Endothelial cell (in vitro differentiated cells): Measurements from ENCODE around the gene CDK5RAP1. TPM values are rescaled to one million over a fixed set of nuclear protein-coding genes. Genes with fewer than 3 reads are reported as not detected.

Experiments
- DNase-seq: peaks from one replicate; pipeline ENCODE4 v3.0.0; 2021; ENCODE audit warnings: low spot score
- H3K27ac Mint-ChIP-seq: one replicate; pipeline ENCODE4 v1.8.0; 2021; ENCODE audit warnings: mixed read lengths, inconsistent platforms; ENCODE audit not compliant: unreplicated experiment
- H3K27me3 Mint-ChIP-seq: one replicate; pipeline ENCODE4 v1.8.0; 2021; ENCODE audit warnings: mild to moderate bottlenecking, moderate library complexity, mixed read lengths, inconsistent platforms; ENCODE audit not compliant: unreplicated experiment
- H3K36me3 Mint-ChIP-seq: one replicate; pipeline ENCODE4 v1.8.0; 2021; ENCODE audit warnings: mild to moderate bottlenecking, low read depth, mixed read lengths, inconsistent platforms; ENCODE audit not compliant: unreplicated experiment
- H3K4me1 Mint-ChIP-seq: one replicate; pipeline ENCODE4 v1.8.0; 2021; ENCODE audit warnings: mild to moderate bottlenecking, mixed read lengths, inconsistent platforms; ENCODE audit not compliant: unreplicated experiment
- H3K4me3 Mint-ChIP-seq: one replicate; pipeline ENCODE4 v1.8.0; 2021; ENCODE audit warnings: mild to moderate bottlenecking, mixed read lengths, inconsistent platforms; ENCODE audit not compliant: unreplicated experiment
- H3K9me3 Mint-ChIP-seq: one replicate; pipeline ENCODE4 v1.8.0; 2021; ENCODE audit warnings: mixed read lengths, inconsistent platforms; ENCODE audit not compliant: unreplicated experiment
- CTCF ChIP-seq: fragments of 200-600 bp; sonication (generic); IDR thresholded peaks from one replicate; pipeline ENCODE4 v1.5.0; 2021; ENCODE audit warnings: antibody characterized with exemption; ENCODE audit not compliant: unreplicated experiment
- total RNA-seq: library from RNA; stranded (reverse); fragmentation: NEBNext Ultra II Directional; extraction: Animal tissue kit (Norgen Biotek cat#: 25700); gene quantifications from one replicate; pipeline ENCODE4 v1.2.1, GENCODE V29; 2021; ENCODE audit not compliant: unreplicated experiment

Gene CDK5RAP1
- total RNA-seq, 1 donor from 2014 or later, result 42.7 TPM

- Mint-ChIP-seq H3K9me3 (no peaks in the 10 kb centered on the region), H3K27me3 (peaks cover 5% of the 10 kb centered on the region), H3K36me3 (peaks cover 3% of the 10 kb centered on the region), H3K4me1 (no peaks in the 10 kb centered on the region), H3K4me3 (no peak overlapping the region), H3K27ac (no peak overlapping the region)
- no peak for TF ChIP-seq CTCF
- DNase-seq, result no peak
Observed at GRCh38 chr20:33352258-33353012, 48.9 kb downstream of the CDK5RAP1 start.

- H3K27ac Mint-ChIP-seq, result no peak overlapping the region
- no peaks in the 10 kb centered on the region for H3K9me3 Mint-ChIP-seq
- no peak for TF ChIP-seq CTCF
Observed at GRCh38 chr20:33351696-33352095, 49.6 kb downstream of the CDK5RAP1 start.

GRCh38 chr20:33349493-33349892 lies 51.8 kb downstream of the CDK5RAP1 start:
- H3K4me3 Mint-ChIP-seq, result no peak overlapping the region
- no peaks in the 10 kb centered on the region for H3K9me3 Mint-ChIP-seq
- DNase-seq, result no peak
- H3K36me3 Mint-ChIP-seq, result peaks cover 3% of the 10 kb centered on the region
- no peak overlapping the region for H3K27ac Mint-ChIP-seq
- no peak for TF ChIP-seq CTCF
- no peaks in the 10 kb centered on the region for H3K4me1 Mint-ChIP-seq
- H3K27me3 Mint-ChIP-seq, result peaks cover 5% of the 10 kb centered on the region

More at GRCh38 chr20:33351696-33352095, 49.6 kb downstream of the CDK5RAP1 start:
- Mint-ChIP-seq H3K36me3 (peaks cover 3% of the 10 kb centered on the region), H3K27me3 (peaks cover 5% of the 10 kb centered on the region), H3K4me3 (no peak overlapping the region), H3K4me1 (no peaks in the 10 kb centered on the region)
- no peak for DNase-seq

- Mint-ChIP-seq H3K4me3 (no peak overlapping the region), H3K4me1 (no peaks in the 10 kb centered on the region), H3K9me3 (no peaks in the 10 kb centered on the region), H3K27me3 (peaks cover 5% of the 10 kb centered on the region), H3K36me3 (peaks cover 3% of the 10 kb centered on the region), H3K27ac (no peak overlapping the region)
- no peak for TF ChIP-seq CTCF
- no peak for DNase-seq
Observed at GRCh38 chr20:33348136-33348937, 53.0 kb downstream of the CDK5RAP1 start.

- Mint-ChIP-seq H3K4me3 (no peak overlapping the region), H3K9me3 (no peaks in the 10 kb centered on the region), H3K27ac (no peak overlapping the region), H3K36me3 (peaks cover 3% of the 10 kb centered on the region), H3K27me3 (peaks cover 2% of the 10 kb centered on the region), H3K4me1 (no peaks in the 10 kb centered on the region)
- DNase-seq, result no peak
- TF ChIP-seq CTCF, result no peak
Observed at GRCh38 chr20:33345342-33345741, 56.0 kb downstream of the CDK5RAP1 start.
